ENCODE measurements around the gene C2orf68.

DNA sequence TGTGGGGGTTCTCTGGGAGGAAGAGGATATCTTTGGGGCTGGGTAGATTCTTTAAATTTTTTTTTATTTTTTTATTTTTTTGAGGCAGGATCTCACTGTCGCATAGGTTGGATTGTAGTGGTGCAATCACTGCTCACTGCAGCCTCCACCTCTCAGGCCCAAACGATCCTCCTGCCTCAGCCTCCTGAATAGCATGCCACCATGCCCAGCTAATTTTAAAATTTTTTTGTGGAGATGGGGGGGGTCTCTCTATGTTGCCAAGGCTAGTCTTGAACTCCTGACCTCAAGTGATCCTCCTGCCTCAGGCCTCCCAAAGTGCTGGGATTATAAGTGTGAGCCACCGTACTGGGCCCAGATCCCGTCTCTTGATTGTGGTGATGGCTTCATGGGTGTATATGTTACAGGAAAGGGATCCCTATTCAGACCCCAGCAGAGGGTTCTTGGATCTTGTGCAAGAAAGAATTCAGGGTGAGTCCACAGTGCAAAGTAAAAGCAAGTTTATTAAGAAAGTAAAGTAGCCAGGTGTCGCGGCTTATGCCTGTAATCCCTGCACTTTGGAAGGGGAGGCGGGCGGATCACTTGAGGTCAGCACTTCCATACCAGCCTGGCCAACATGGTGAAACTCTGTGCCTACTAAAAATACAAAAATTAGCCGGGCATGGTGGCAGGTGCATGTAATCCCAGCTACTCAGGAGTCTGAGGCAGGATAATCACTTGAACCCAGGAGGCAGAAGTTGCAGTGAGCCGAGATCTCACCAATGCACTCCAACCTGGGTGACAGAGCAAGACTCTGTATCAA, 2.0 kb upstream of the C2orf68 start:
- no peak for TF ChIP-seq CTCF (IDR thresholded peaks at IDR 0.05)
- TF ChIP-seq POLR2A (IDR thresholded peaks at IDR 0.05), result no peak
- TF ChIP-seq EP300 (IDR thresholded peaks at IDR 0.05), result no peak
- no peak for TF ChIP-seq POLR2AphosphoS5 (IDR thresholded peaks at IDR 0.05)

Measured in gastroesophageal sphincter (tissue), 3 donors.